Smooth muscle cell (in vitro differentiated cells): ENCODE results near the gene MMP10. TPM values are rescaled to one million over a fixed set of nuclear protein-coding genes. Genes with fewer than 3 reads are reported as not detected.

ENCODE experiments used
- DNase-seq: peaks from one replicate; lab custom pipeline; 2025; ENCODE audit not compliant: unreplicated experiment; lab: John Stamatoyannopoulos, UW
- H2AFZ ChIP-seq: fragments of 200-600 bp; sonication (generic); 2 replicates; pipeline ENCODE4 v1.6.0; 2016; ENCODE audit warnings: antibody characterized with exemption, low read depth, mild to moderate bottlenecking
- H3F3A ChIP-seq: fragments of 200-600 bp; sonication (generic); 2 replicates; pipeline ENCODE4 v1.6.0; 2017; ENCODE audit warnings: antibody characterized with exemption, low read depth
- H3K27ac ChIP-seq: fragments of 200-600 bp; sonication (generic); 2 replicates; pipeline ENCODE4 v1.5.1; 2016; ENCODE audit warnings: low read depth, mild to moderate bottlenecking
- H3K27me3 ChIP-seq: fragments of 200-600 bp; sonication (generic); 2 replicates; pipeline ENCODE4 v1.6.1; 2016; ENCODE audit warnings: low read depth, mild to moderate bottlenecking
- H3K36me3 ChIP-seq: fragments of 200-600 bp; sonication (generic); 2 replicates; pipeline ENCODE4 v1.5.1; 2016; ENCODE audit warnings: low read depth
- H3K4me1 ChIP-seq: fragments of 200-600 bp; sonication (generic); 2 replicates; pipeline ENCODE4 v1.5.1; 2016; ENCODE audit warnings: low read depth
- H3K4me2 ChIP-seq: fragments of 200-600 bp; sonication (generic); 2 replicates; pipeline ENCODE4 v1.6.0; 2016; ENCODE audit warnings: mild to moderate bottlenecking
- H3K4me3 ChIP-seq: fragments of 200-600 bp; sonication (generic); 2 replicates; pipeline ENCODE4 v1.5.1; 2016; ENCODE audit warnings: mild to moderate bottlenecking
- H3K79me2 ChIP-seq: fragments of 200-600 bp; sonication (generic); 2 replicates; pipeline ENCODE4 v1.6.0; 2016; ENCODE audit warnings: low read depth, mild to moderate bottlenecking
- H3K9ac ChIP-seq: fragments of 200-600 bp; sonication (generic); 2 replicates; pipeline ENCODE4 v1.6.0; 2016; ENCODE audit warnings: low read depth
- H3K9me3 ChIP-seq: fragments of 200-600 bp; sonication (generic); replicated peaks from 2 replicates; pipeline ENCODE4 v1.5.1; 2016; ENCODE audit warnings: low read depth
- H4K20me1 ChIP-seq: fragments of 200-600 bp; sonication (generic); 2 replicates; pipeline ENCODE4 v1.6.0; 2016; ENCODE audit warnings: low read depth
- WGBS: methylation state at CpG from one replicate; pipeline ENCODE4 v1.1.7; 2016; ENCODE audit warnings: low lambda C conversion rate; 5-methylcytosine and 5-hydroxymethylcytosine counted together
- polyA plus RNA-seq: library from polyadenylated mRNA; unstranded; fragments of >200 nt; fragmentation: Nextera tagmentation; extraction: Ambion mirVana; gene quantifications from 2 replicates; pipeline ENCODE4 v1.2.1, GENCODE V29; 2016
- total RNA-seq: library from RNA; depleted of rRNA; stranded (reverse); fragments of >200 nt; gene quantifications from 2 replicates; pipeline ENCODE4 v1.2.3, GENCODE V29; 2014
- TF ChIP-seq, protein P1 (sequence below): fragments of 200-600 bp; sonication (generic); IDR thresholded peaks from 2 replicates; pipeline ENCODE4 v1.5.1; 2017; ENCODE audit warnings: borderline replicate concordance, mild to moderate bottlenecking, antibody characterized with exemption; ENCODE audit not compliant: insufficient read depth, poor library complexity, severe bottlenecking

The MMP10 gene
- total and polyA plus RNA-seq, 2 experiments from 2014 or later = 1.1 to 7.3 TPM

DNA sequence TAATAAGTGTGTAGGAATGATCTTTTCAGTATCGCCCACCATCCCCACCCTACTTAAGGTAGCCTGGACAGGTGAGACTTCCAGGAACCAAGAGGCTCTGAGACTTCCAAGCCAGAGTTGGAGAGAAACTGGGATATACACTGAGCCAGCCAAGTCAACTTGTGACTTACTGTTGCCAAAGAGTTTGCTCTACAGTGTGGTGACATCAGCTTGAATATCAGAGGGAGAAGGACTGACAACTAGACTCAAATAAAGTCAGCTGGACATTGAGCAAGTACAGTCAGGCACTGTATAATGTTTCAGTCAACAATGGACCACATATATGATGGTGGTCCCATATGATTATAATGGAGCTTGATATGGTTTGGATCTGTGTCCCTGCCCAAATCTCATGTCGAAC lies 1.2 kb upstream of the MMP10 start:
- H3K79me2 ChIP-seq = no peaks in the 10 kb centered on the region
- peaks cover 6% of the 10 kb centered on the region for H3K4me1 ChIP-seq
- TF ChIP-seq, protein P1, sequence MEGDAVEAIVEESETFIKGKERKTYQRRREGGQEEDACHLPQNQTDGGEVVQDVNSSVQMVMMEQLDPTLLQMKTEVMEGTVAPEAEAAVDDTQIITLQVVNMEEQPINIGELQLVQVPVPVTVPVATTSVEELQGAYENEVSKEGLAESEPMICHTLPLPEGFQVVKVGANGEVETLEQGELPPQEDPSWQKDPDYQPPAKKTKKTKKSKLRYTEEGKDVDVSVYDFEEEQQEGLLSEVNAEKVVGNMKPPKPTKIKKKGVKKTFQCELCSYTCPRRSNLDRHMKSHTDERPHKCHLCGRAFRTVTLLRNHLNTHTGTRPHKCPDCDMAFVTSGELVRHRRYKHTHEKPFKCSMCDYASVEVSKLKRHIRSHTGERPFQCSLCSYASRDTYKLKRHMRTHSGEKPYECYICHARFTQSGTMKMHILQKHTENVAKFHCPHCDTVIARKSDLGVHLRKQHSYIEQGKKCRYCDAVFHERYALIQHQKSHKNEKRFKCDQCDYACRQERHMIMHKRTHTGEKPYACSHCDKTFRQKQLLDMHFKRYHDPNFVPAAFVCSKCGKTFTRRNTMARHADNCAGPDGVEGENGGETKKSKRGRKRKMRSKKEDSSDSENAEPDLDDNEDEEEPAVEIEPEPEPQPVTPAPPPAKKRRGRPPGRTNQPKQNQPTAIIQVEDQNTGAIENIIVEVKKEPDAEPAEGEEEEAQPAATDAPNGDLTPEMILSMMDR = no peak
- H3K27me3 ChIP-seq = no peaks in the 10 kb centered on the region
- no peak overlapping the region for H2AFZ ChIP-seq
- H3K4me2 ChIP-seq = no peak overlapping the region
- H3K36me3 ChIP-seq = no peaks in the 10 kb centered on the region
- no peaks in the 10 kb centered on the region for H3K9me3 ChIP-seq
- H3F3A ChIP-seq = no peaks in the 10 kb centered on the region
- H3K9ac ChIP-seq = no peak overlapping the region
- no peak overlapping the region for H3K4me3 ChIP-seq
- 98% methylated on average over 2 of the region's 2 CpGs for WGBS
- no peak overlapping the region for H3K27ac ChIP-seq
- H4K20me1 ChIP-seq = no peaks in the 10 kb centered on the region
- DNase-seq = no peak

DNA sequence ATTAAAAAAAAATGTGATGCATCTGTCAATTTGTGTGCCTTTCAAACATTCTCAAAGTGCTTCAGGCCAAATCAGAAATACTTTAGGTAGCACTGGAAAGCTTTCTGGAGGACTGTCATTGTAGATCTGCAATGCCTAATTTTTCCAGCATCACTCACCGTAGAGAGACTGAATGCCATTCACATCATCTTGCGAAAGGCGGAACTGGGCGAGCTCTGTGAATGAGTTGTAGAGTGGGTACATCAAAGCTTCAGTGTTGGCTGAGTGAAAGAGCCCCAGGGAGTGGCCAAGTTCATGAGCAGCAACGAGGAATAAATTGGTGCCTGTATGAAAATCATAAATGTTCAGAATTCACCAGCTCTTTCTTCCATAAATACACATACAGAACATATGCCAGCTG lies 4.0 kb downstream of the MMP10 start:
- WGBS = 81% methylated on average over 5 of the region's 5 CpGs
- H3K27ac ChIP-seq = no peak overlapping the region
- no peak overlapping the region for H3K4me3 ChIP-seq

DNA sequence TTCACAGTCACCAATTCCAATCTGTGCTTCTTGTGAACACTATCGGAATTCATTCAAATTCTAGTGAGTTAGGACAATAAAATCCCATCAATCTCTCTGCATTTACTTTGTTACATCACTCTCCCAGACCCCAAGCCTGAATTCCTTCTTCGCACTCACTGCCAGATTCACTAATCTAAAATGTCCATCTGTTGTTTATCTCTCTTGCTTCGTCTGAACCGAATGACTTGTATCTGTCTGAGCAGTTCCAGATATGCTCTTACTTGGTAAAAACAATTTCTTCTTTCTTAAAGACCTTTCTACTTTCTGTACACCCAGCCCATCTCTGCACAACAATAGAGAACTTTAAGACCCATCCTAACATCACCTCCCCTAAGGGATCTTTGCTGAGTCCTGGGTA lies 7.0 kb downstream of the MMP10 start:
- no peak for DNase-seq
- no peaks in the 10 kb centered on the region for H3F3A ChIP-seq
- no peaks in the 10 kb centered on the region for H3K4me1 ChIP-seq
- H3K36me3 ChIP-seq = no peaks in the 10 kb centered on the region
- no peak overlapping the region for H3K27ac ChIP-seq
- H4K20me1 ChIP-seq = no peaks in the 10 kb centered on the region
- H3K4me3 ChIP-seq = no peak overlapping the region
- H2AFZ ChIP-seq = peak overlapping the region; percentile 23
- H3K79me2 ChIP-seq = no peaks in the 10 kb centered on the region
- TF ChIP-seq, protein P1 = no peak
- 24% methylated on average over 4 of the region's 4 CpGs for WGBS
- H3K9me3 ChIP-seq = no peaks in the 10 kb centered on the region
- H3K27me3 ChIP-seq = no peaks in the 10 kb centered on the region
- no peak overlapping the region for H3K4me2 ChIP-seq
- no peak overlapping the region for H3K9ac ChIP-seq

More for the DNA sequence above, 4.0 kb downstream of the MMP10 start:
- Histone ChIP-seq H3K27me3 (no peaks in the 10 kb centered on the region), H3K9ac (no peak overlapping the region), H3F3A (no peaks in the 10 kb centered on the region), H3K79me2 (no peaks in the 10 kb centered on the region), H3K4me2 (no peak overlapping the region), H3K36me3 (no peaks in the 10 kb centered on the region), H3K4me1 (peaks cover 6% of the 10 kb centered on the region), H4K20me1 (no peaks in the 10 kb centered on the region), H3K9me3 (no peaks in the 10 kb centered on the region), H2AFZ (no peak overlapping the region)
- TF ChIP-seq, protein P1 = no peak
- DNase-seq = no peak

DNA sequence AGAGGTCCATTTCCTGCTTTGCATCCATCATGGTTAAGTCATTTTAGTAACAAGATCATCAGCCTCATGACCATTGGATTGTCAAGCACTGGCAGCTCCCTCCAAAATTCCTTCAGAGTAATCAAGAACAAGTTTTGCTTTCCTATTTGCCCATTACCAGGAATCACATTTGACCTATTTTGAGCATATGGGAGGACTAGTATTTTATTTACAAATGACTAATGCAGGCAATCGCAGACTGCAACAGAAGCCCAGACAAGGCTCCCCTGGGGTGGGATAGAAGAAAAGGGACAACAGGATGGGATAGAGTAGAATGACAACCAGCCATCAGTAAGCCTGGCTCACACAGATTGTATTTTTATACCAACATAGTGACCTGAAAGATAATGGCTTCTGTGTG lies 9.1 kb downstream of the MMP10 start:
- DNase-seq = no peak
- Histone ChIP-seq H3K4me2 (no peak overlapping the region), H3F3A (no peaks in the 10 kb centered on the region), H3K9me3 (no peaks in the 10 kb centered on the region), H3K9ac (no peak overlapping the region), H2AFZ (no peak overlapping the region), H3K36me3 (no peaks in the 10 kb centered on the region), H3K79me2 (no peaks in the 10 kb centered on the region), H3K4me3 (no peak overlapping the region), H3K4me1 (no peaks in the 10 kb centered on the region), H3K27ac (no peak overlapping the region), H3K27me3 (no peaks in the 10 kb centered on the region), H4K20me1 (no peaks in the 10 kb centered on the region)
- TF ChIP-seq, protein P1 = no peak
- 52% methylated on average over 1 of the region's 1 CpG for WGBS
